Measurements from ENCODE around the gene PLEKHG2. TPM values are rescaled to one million over a fixed set of nuclear protein-coding genes. Genes with fewer than 3 reads are reported as not detected.

Gene PLEKHG2
- total and polyA plus RNA-seq, 9 of the 15 experiments (the other 6 are each of a cell fraction or from before 2014, with no cell fraction given), result 0.98 to 45.7 (median 9.8) TPM

GRCh38 chr19:39390751-39391437, 21.6 kb upstream of the PLEKHG2 start, which contains the start of the genes MED29 and PAF1 (continued):
- TF ChIP-seq CEBPZ (IDR thresholded peaks at IDR 0.05; ENCODE audit: borderline replicate concordance, low read depth, low read length) (peak; percentile 85), RBM25 (IDR thresholded peaks at IDR 0.05; ENCODE audit: low read depth, low read length, severe bottlenecking) (peak; percentile 69), POLR3G (IDR thresholded peaks at IDR 0.05; ENCODE audit: extremely low read depth, insufficient read length, insufficient replicate concordance) (no peak), TCF3 (CRISPR knock-in tag; IDR thresholded peaks at IDR 0.05) (0 out of 2 replicates have a peak, but pooled peaks have one; percentile 33), NFIX (CRISPR knock-in tag; IDR thresholded peaks at IDR 0.05; ENCODE audit: low read depth) (no peak), ZNF384 (IDR thresholded peaks at IDR 0.05; ENCODE audit: low read depth, low read length) (no peak), DACH1 (IDR thresholded peaks at IDR 0.05; ENCODE audit: partially characterized antibody) (peak; percentile 81), ZNF778 (CRISPR knock-in tag; IDR thresholded peaks at IDR 0.05) (no peak), ZNF121 (CRISPR knock-in tag; conservative IDR thresholded peaks at IDR 0.05) (no peak), ZNF175 (CRISPR knock-in tag; IDR thresholded peaks at IDR 0.05; ENCODE audit: low read depth) (no peak), HNRNPK (IDR thresholded peaks at IDR 0.05; ENCODE audit: low read depth, low read length, poor library complexity, severe bottlenecking) (no peak), ZHX1 (conservative IDR thresholded peaks at IDR 0.05; ENCODE audit: low read length) (no peak; the same call in 1 of the 2 replicates), C11orf30 (IDR thresholded peaks at IDR 0.05; ENCODE audit: low read depth) (peak; percentile 87), ZNF79 (CRISPR knock-in tag; IDR thresholded peaks at IDR 0.05; ENCODE audit: low read depth) (no peak), NBN (IDR thresholded peaks at IDR 0.05; ENCODE audit: low read depth) (peak; percentile 93), KLF6 (CRISPR knock-in tag; IDR thresholded peaks at IDR 0.05; ENCODE audit: borderline replicate concordance) (no peak), SIX5 (IDR thresholded peaks at IDR 0.05; ENCODE audit: borderline replicate concordance in 1 of 2, insufficient read depth in 1 of 2, low read depth in 1 of 2, low read length in 2 of 2) (peak; percentile 44 to 77; a peak in 3 of 4 replicates), CBFA2T2 (conservative IDR thresholded peaks at IDR 0.05) (no peak), JUNB (CRISPR knock-in tag; conservative IDR thresholded peaks at IDR 0.05) (no peak), HLTF (IDR thresholded peaks at IDR 0.05) (no peak), KAT7 (CRISPR knock-in tag; IDR thresholded peaks at IDR 0.05; ENCODE audit: borderline replicate concordance) (peak; percentile 80; the same call in 1 of the 2 replicates), FOXK2 (conservative IDR thresholded peaks at IDR 0.05 in 1 of 2, IDR thresholded peaks at IDR 0.05 in 1 of 2; ENCODE audit: low read depth in 2 of 2) (peak in 1 of 2 experiments; percentile 71; a peak in 1 of 4 replicates)
